NCI-H2196 (cell line): ENCODE results near the gene HEMGN.
A peak's percentile ranks its signal among the peaks of the same experiment; 100 is the strongest.
"Not testable (repeated sequence)": the region's sequence is repeated elsewhere in the genome, so short reads cannot be mapped to it uniquely, and the experiment has no call there.

ENCODE experiments used
- DNase-seq: peaks from one replicate; lab custom pipeline; 2025; ENCODE audit not compliant: unreplicated experiment; lab: John Stamatoyannopoulos, UW

Gene HEMGN, protein sequence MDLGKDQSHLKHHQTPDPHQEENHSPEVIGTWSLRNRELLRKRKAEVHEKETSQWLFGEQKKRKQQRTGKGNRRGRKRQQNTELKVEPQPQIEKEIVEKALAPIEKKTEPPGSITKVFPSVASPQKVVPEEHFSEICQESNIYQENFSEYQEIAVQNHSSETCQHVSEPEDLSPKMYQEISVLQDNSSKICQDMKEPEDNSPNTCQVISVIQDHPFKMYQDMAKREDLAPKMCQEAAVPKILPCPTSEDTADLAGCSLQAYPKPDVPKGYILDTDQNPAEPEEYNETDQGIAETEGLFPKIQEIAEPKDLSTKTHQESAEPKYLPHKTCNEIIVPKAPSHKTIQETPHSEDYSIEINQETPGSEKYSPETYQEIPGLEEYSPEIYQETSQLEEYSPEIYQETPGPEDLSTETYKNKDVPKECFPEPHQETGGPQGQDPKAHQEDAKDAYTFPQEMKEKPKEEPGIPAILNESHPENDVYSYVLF

DNA sequence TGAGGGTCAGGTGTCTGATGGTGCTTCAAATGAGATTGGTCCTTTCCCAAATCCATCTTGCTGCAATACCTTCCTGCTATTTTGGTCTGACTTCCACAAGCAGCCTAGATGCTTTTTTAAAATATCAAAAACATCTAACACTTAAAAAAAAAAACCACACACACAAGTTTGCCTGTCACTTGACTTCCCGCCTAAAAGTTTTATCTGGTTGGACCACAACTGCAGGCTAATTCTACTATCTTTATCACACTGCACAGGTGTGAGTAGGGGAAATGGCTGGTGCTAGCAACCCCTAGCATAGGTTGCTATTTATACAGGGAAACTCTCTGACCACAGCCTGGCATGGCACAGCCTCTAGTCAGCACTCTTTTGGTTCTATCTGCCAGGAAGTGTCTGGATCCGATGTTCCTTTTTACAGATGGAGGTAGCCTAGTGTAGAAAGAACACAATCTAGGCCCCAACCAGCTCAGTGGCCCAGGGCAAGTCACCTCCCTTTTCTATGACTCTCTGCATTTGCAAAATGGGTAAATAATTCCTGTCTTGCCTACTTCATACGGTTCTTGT, at the start of gene HEMGN:
Gene HEMGN, minus strand, starts transcription at position 92 of the 564 bp plus-strand sequence. Its CDS starts 36 bp downstream, at position 56.
- no peak for DNase-seq

DNA sequence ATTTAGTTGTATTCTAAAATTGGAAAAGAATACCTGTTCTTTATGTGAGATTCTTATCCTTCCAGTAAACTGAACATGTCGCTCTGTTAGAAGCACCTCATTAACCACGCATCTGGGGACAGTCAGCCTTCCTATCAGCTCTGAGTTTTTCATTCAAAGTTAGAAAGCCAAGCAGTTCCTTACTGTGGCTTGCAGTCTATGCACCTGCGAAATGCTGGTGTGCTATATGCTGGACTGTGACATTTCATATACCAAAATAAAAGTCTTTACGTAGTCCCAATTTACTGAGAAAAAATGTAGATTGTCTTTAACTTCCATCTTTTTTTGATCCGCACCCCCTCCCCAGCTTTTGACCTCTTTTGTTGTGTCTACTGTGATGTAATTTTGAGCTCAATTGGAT, 49.5 kb upstream of the HEMGN start:
- DNase-seq: no peak

DNA sequence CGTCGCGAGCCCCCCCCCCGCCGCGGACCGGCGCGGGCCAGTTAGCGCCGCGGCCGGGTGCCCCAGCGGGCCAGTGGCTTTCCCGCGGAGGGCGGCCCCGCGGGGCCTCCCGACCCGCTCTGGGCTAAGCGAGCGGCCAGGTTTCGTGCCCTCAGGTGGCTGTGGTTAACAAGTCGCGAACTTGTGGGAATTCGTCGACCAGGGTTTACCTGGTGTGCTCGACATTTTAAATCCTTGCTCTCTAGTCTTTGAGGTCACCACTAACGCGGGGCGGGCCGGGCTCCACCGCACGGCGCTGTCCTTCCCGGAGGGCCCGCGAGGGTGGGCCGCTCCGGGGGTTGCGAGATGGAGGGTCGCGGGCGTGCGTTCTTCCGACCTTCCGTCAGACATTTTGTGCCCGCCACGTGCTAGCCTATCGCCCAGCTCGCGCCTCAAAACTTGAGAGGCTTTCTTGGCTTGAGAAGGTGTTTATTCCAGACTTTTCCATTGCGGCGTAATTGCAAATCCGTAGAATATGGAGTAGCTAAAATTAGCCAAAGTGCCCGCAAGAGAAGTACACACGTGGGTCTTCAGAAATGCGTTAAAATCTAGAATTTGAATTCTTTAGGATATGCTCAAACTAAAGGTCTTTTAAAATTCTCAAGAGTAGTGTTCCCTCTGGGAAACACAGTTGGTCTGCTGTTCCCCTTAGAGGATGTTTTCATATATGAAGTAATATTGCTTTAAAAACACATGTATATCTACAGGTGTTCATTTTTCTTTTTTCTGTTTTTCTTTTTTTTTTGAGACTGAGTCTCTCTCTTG, 47.3 kb upstream of the HEMGN start:
- DNase-seq: peak; percentile 49

DNA sequence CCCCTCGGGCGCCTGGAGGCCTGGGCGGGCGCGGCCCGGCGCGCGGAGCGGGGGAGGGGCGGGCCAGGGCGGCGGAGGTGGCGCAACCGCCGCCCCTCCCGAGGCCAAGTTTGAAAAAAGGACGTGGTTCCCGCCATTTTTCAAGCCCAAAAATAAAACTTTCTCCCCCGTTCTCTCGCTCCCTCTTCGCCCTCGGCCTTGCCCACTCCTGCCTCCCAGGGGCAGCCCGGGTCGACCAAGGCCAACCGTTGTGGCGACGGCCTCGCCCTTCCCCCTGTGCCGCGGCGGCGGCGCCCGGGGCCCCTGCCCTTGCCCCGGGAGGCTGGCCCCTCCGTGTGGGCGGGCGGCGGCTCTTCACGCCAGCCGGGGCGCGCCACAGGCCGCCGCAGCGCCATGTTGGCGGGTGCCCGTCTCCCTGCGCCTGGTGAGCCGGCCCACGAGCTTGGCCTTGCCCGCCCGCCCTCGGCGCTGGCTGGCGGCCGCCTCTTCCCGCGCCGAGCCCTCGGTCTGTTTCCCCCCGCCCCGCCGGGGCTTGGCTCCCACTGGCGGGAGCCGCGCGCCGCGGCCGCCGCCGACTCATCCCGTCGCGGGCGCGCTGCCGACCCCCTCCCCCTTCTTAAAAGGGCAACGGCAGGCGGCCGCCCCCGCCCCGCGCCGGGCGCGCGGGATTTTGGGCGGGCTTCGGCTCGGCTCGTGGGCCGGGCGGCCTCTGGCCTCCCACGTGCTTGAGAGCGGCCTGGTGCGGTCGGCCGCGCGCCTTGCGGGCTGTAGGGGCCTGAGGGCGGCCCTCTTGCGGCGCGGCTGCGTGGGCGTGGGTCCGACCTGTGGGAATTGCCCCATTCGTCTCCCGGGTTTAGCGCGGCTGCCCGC, 46.5 kb upstream of the HEMGN start:
- DNase-seq: peak; percentile 78

DNA sequence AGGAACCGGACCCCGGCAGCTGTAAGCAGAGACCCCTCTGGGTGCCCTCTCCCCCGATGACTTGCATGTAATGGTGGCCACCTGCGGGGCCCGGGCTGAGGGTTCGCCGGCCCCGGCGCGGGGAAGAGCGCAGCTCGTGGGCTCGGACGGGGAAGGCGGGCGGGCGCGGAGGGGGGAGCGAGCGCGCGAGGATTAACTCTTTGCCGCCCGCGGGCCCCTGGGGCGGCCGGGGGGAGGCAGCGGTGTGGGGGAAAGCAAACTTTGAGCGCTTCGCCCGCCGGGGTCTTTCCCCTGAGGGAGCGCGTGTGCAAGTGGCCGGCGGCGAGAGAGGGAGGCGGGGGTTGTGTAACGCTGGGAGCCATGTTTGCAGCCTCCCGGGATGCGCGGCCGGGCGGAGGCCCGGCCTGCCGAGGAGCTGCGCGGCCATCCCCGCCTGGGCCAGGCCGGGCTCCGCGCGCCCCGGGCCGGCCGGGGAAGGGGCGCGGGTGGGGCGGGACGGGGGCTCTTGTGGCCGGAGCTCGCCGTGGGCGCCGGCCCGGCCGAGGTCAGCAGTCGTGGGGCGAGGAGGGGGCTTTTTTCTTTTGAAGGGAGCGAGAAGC, 45.7 kb upstream of the HEMGN start:
- DNase-seq: peak; percentile 39

DNA sequence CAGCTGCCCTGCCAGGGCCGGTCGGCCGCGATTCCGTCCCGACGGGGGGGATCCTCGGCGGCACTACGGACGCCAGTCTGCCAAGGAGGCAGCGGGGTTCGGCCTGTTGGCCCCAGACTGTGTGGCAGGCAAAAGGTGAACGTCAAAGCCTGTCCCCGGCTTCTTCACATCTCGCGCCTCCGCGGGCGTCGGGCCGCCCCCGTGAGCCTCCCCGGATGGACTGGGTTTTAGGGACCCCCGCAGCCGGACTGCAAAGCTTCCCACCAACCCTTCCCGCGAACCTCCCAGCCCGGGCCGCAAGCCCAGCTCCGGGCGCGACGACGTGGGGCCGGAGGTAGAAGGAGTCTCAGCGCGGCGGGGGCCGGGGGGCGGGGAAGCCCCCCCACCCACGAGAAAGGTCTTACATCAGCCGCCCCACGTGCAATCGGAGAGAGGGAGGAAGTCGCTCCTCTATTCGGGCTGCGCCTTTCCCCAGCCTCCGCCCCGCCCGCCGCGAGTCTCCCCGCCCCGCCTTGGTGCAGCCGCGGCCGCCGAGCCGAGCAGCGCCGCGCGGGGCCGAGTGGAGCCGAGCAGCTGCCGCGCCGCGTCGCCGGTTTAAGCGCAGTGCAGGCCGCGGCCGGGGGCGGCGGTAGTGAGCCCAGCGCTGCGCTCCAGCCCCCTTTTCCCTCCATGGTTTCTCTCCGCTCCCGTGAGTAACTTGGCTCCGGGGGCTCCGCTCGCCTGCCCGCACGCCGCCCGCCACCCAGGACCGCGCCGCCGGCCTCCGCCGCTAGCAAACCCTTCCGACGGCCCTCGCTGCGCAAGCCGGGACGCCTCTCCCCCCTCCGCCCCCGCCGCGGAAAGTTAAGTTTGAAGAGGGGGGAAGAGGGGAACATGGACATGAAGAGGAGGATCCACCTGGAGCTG, 45.0 kb upstream of the HEMGN start, which contains the start of gene ANP32B:
Gene ANP32B, plus strand, starts transcription at position 659 of the 906 bp plus-strand sequence. Its CDS starts 215 bp downstream, at position 874.
- peak; percentile 91 for DNase-seq

DNA sequence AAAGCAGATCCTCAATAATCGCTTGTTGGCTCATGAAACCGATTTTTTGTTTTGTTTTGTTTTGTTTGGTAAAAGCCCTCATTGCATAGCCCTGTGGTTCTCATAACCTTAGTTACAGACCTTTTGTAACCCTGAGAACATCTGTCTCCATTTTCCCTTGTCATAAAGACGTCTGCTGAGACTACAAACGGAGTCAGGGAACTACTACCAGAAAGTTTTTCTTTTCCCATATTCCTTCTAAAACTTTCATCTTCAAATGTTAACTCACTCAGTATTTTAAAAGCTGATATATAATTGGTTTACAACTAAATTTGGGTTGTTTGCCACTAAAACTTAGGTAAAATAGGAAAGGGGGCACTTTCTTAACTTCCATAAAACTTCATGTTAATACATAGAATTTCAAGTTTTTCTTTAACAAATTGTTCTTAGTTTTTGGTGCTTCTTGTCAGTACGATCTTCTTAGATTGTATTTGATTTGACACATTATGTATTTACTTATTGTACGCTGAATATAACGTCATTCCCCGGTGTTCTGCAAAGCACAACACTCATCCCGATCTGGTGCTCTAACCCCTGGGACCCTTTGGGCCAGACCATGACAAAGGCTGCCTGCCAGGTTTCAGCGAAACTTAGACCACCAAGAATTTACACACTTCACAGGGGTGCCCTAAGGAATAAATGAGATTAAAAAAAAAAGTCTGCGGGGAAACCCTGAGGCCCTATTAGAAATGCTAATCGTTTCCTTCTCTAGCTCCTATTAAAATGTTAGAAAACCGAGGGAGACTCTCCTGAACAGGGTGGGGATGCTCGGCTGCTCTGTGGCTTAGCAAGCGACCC, 44.1 kb upstream of the HEMGN start:
- DNase-seq: no peak

DNA sequence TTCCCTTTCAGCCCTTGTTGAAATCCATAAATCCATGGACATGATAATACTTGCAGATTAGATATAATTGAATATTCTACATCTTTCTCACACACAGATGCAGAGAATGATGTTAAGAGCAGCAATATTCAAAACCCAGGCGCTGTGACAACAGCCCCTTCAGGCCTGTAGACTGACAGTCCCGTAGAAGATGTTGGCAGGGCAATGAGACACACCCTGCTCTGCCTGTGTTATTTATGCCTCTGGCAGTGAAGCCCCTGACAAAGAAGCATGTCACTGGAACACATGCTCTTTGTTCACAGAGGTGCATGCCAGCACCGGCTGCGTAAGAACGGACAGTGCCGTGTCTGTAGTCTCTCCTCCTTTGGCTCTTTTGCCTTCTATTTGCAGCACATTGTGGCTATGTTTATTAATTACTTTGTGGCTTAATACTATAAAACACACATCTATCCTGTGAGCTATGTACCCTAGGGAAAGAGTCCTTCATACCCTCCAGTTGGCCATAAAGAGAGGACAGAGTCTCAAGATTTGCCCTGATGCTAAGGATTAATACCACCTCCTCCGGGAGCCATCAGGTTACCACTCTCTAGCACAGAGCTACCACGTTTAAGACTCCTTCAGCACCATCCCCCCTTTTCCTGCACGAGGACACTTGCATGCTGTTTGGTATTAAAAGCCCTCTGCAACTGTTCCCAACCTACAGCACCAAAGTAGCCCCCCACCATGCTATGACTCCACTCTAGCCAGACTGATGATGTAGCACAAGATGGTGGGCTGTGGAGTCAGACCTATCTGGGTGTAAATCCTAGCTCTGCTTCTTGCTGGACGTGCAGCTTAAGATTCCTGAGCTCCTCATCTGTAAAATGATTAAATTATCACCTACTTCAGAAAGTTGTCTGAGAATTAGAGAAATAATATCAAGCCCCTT, 43.2 kb upstream of the HEMGN start:
- DNase-seq: no peak

DNA sequence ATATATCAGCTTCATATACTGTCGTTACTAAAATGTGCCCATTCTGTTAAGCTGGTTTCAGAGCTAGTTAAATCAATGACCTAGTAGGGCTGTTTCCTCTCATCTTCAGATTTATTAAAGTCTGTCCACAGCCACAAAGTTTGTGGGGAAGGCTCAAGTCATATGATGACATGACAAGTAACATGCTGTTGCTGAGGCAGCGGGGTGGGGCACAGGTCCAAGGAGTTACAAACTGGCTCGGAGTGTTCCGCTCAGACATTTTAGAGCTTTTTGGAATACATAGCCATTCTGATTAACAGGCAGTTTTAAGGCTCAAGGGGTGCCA, 42.5 kb upstream of the HEMGN start:
- DNase-seq: no peak

DNA sequence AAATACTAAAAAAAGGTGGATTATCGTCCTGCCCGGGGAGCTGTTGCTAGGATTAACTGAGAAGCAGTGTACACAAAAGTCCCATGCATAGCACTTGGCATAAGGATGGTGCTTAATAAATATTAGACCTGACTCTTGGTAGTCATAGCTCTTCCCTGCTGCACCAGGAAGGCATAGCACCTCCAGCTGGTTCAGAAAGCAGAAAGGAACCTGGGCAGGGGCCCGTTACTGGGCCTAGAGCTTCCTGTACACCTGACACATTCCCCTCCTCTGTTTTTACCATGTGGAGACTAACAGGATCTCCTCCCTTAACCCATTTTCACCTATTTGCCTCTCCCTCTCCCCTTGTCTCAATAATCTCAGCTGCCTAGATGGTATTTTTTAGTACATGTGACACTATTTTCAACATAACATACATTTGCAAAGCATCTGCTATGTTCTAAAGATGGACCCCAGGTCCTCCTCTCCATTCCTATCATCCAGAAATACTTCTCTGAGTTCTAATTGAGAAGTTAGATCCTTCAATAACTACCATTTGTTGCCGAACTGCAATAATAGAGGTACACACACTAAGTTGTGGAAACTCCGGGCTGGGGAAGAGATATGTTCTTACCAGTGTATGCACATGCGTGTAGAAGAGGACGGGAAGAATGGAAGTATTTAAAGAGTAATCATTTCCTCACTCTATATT, 42.0 kb upstream of the HEMGN start:
- DNase-seq: no peak

DNA sequence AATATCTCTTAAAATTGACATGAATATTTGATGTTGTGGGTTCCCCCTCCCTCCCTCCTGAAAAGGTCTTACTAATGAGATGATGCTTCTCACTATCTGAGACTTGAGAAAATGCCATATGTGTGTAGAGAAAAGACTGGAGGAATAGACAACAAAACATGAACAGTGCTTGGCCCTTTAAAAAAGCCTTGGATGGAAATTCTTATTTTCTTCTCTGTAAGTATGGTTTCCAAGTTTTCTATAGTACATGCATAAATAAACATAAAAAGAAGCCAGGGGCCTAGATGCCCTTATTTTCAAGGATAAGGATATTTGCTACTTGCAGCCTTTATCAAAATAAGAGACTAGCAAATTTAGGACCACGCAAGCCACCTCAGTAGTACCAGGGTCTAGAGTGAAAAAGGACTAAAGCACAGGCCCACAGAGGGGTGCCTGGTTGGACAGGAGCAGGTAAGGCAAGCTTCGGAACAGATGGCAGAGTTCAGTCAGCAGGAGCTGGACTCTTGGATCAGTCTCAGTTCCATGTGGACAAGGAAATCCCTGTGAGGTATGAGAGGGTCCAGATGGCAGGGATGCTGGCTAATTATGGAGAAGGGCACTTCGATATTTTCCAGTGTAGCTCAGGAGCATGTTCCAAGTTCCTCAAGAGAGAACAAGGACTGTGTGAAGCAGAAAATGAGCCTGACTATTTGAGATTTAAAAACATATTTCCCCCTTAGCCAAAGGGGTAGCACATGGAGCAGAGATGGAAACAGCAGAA, 40.6 kb upstream of the HEMGN start:
- no peak for DNase-seq

DNA sequence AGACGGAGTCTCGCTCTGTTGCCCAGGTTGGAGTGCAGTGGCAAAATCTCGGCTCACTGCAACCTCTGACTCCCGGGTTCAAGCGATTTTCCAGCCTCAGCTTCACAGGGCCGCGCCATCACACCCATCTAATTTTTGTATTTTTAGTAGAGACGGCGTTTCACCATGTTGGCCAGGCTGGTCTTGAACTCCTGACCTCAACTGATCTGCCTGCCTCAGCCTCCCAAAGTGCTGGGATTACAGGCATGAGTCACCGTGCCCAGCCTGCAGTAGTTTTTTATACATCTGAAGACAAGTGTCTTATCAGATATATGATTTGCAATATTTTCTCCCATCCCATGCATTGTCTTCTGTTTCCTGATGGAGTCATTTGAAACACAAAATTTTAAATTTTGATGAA, 38.7 kb upstream of the HEMGN start:
- not testable (repeated sequence) for DNase-seq

DNA sequence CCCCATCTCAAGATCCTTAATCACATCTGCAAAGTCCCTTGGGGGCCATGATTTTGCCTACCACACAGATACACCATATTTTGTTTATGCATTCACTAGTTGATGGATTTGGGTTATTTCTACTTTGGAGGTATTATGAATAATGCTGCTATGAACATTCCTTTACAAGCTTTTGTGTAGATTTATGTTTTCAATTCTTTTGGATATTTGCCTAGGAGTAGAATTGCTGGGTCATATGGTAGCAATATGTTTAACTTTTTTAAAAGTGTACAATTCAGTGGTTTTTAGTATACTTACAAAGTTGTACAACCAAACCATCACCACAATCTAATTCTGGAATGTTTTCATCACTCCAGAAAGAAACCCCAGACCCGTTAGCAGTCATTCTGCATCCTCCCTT, 37.4 kb upstream of the HEMGN start:
- no peak for DNase-seq

DNA sequence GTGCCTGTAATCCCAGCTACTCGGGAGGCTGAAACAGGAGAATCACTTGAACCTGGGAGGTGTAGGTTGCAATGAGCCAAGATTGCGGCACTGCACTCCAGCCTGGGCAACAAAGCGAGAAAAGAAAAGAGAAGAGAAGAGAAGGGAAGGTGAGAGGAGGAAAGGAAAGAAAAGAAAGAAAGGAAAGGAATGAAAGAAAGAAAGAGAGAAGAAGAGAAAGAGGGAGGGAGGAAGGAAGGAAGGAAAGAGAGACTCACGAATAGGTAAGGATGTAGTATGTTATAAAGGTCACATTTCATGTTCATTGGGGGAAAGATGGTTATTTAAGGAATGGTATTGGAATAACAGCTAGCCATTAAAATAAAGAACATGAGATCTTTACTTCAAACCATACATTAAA, 34.8 kb upstream of the HEMGN start:
- no peak for DNase-seq

DNA sequence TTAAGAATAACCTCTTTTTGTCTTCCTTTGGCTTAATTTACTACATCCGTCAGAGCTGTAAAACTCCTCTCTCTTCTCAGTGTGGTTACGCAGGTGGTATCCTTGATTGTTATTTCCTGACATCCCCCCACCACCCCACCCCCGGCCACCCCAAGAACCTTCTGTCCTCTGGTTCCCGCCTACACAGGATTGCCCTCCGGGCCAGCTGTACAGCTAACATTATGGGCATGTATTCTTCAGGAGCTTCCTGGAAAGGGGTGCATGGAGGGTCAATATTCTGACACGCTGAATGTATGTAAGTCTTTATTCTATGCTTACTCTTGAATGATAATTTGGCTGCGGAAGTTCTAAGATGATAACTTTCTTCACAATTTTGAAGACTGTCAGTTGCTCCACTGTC, 32.2 kb upstream of the HEMGN start:
- DNase-seq: no peak

DNA sequence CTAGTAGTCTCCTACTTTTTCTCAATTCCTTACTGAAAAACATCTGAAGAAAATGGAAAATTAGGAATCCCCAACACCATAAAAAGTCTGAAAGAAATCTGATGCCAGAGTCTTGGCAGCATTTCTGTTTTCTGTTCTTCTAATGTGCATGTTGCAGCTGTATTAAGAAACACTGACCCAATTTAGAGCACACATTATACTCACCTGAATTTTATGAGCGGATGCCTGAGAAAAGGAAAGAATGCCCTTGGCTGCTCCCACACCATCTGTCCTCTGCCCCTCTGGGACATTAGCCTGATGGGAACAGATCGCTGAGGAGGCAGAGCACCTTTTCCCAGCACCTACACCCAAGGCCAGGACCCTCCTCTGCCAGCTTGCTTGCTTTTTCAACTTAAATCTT, 31.0 kb upstream of the HEMGN start:
- DNase-seq: no peak
